ENCODE data around the gene DENND1B. TPM values are rescaled to one million over a fixed set of nuclear protein-coding genes. Genes with fewer than 3 reads are reported as not detected.

Gene DENND1B
- total and polyA plus RNA-seq, 5 donors from 2014 or later, result 13.8 to 45.5 (median 18.1) TPM

GRCh38 chr1:197688233-197688632, 87.0 kb downstream of the DENND1B start:
- Mint-ChIP-seq H3K36me3 (peaks cover 28% of the 10 kb centered on the region), H3K27ac (no peak overlapping the region), H3K9me3 (peaks cover 0 to 14% (median 6%) of the 10 kb centered on the region in 7 donors), H3K4me3 (no peak overlapping the region), H3K27me3 (no peaks in the 10 kb centered on the region), H3K4me1 (peaks cover 28 to 31% (median 30%) of the 10 kb centered on the region in 4 donors)
- Histone ChIP-seq H3K4me3 (ENCODE audit: low read depth, low read length) (no peak overlapping the region), H3K9me3 (ENCODE audit: control insufficient read depth in 2 of 2, low read length in 2 of 2) (peaks cover 6 to 7% of the 10 kb centered on the region in 2 experiments), H3K36me3 (ENCODE audit: control insufficient read depth, insufficient read depth, low read length) (peaks cover 12% of the 10 kb centered on the region), H3K4me1 (ENCODE audit: control insufficient read depth, insufficient read depth, low read length, poor library complexity, severe bottlenecking) (no peaks in the 10 kb centered on the region), H3K27ac (ENCODE audit: insufficient read depth, low read length, poor library complexity, severe bottlenecking) (no peak overlapping the region), H3K27me3 (ENCODE audit: control insufficient read depth, insufficient read depth, low read length) (no peaks in the 10 kb centered on the region)
- DNase-seq, result no peak
- ATAC-seq (ENCODE audit: low read depth in 2 of 2), result no peak

GRCh38 chr1:197686702-197687355, 88.5 kb downstream of the DENND1B start:
- no peak overlapping the region for H3K27ac ChIP-seq (ENCODE audit: insufficient read depth, low read length, poor library complexity, severe bottlenecking)
- Mint-ChIP-seq H3K36me3 (peaks cover 28% of the 10 kb centered on the region), H3K27ac (peak overlapping the region in 1 of 3 donors; percentile 3), H3K4me1 (peaks cover 26 to 33% (median 28%) of the 10 kb centered on the region in 4 donors), H3K27me3 (no peaks in the 10 kb centered on the region), H3K4me3 (no peak overlapping the region), H3K9me3 (peaks cover 0 to 14% (median 4%) of the 10 kb centered on the region in 7 donors)
- DNase-seq (no peak), ATAC-seq (ENCODE audit: low read depth in 2 of 2) (no peak)
- H3K27me3 ChIP-seq (ENCODE audit: control insufficient read depth, insufficient read depth, low read length), result no peaks in the 10 kb centered on the region
- peaks cover 12% of the 10 kb centered on the region for H3K36me3 ChIP-seq (ENCODE audit: control insufficient read depth, insufficient read depth, low read length)
- H3K9me3 ChIP-seq (ENCODE audit: control insufficient read depth in 2 of 2, low read length in 2 of 2), result peaks cover 6 to 7% of the 10 kb centered on the region in 2 experiments
- H3K4me3 ChIP-seq (ENCODE audit: low read depth, low read length), result no peak overlapping the region
- no peaks in the 10 kb centered on the region for H3K4me1 ChIP-seq (ENCODE audit: control insufficient read depth, insufficient read depth, low read length, poor library complexity, severe bottlenecking)

- H3K9me3 ChIP-seq (ENCODE audit: control insufficient read depth in 2 of 2, low read length in 2 of 2), result peaks cover 6 to 7% of the 10 kb centered on the region in 2 experiments
- no peaks in the 10 kb centered on the region for H3K4me1 ChIP-seq (ENCODE audit: control insufficient read depth, insufficient read depth, low read length, poor library complexity, severe bottlenecking)
- Mint-ChIP-seq H3K36me3 (peaks cover 27% of the 10 kb centered on the region), H3K4me3 (no peak overlapping the region), H3K4me1 (peaks cover 28 to 36% (median 29%) of the 10 kb centered on the region in 4 donors), H3K9me3 (peaks cover 0 to 14% (median 4%) of the 10 kb centered on the region in 7 donors), H3K27me3 (no peaks in the 10 kb centered on the region), H3K27ac (no peak overlapping the region)
- no peaks in the 10 kb centered on the region for H3K27me3 ChIP-seq (ENCODE audit: control insufficient read depth, insufficient read depth, low read length)
- ATAC-seq (ENCODE audit: low read depth in 2 of 2) (no peak), DNase-seq (no peak)
- H3K4me3 ChIP-seq (ENCODE audit: low read depth, low read length), result no peak overlapping the region
- H3K36me3 ChIP-seq (ENCODE audit: control insufficient read depth, insufficient read depth, low read length), result peaks cover 12% of the 10 kb centered on the region
- no peak overlapping the region for H3K27ac ChIP-seq (ENCODE audit: insufficient read depth, low read length, poor library complexity, severe bottlenecking)
Observed at GRCh38 chr1:197686231-197686630, 89.0 kb downstream of the DENND1B start.

- Mint-ChIP-seq H3K36me3 (peaks cover 22% of the 10 kb centered on the region), H3K9me3 (peaks cover 0 to 14% (median 4%) of the 10 kb centered on the region in 7 donors)
- peaks cover 6 to 7% of the 10 kb centered on the region in 2 experiments for H3K9me3 ChIP-seq (ENCODE audit: control insufficient read depth in 2 of 2, low read length in 2 of 2)
Observed at GRCh38 chr1:197685785-197686184, 89.5 kb downstream of the DENND1B start.

GRCh38 chr1:197683895-197684553, 91.3 kb downstream of the DENND1B start:
- H3K27ac Mint-ChIP-seq, result no peak overlapping the region
- H3K4me1 ChIP-seq (ENCODE audit: control insufficient read depth, insufficient read depth, low read length, poor library complexity, severe bottlenecking), result no peaks in the 10 kb centered on the region
- H3K4me3 Mint-ChIP-seq, result no peak overlapping the region
- H3K27me3 Mint-ChIP-seq, result no peaks in the 10 kb centered on the region
- H3K4me1 Mint-ChIP-seq, result peaks cover 28 to 36% (median 31%) of the 10 kb centered on the region in 4 donors
- no peak for DNase-seq
- no peak overlapping the region for H3K4me3 ChIP-seq (ENCODE audit: low read depth, low read length)
- H3K27ac ChIP-seq (ENCODE audit: insufficient read depth, low read length, poor library complexity, severe bottlenecking), result no peak overlapping the region
- peaks cover 6 to 7% of the 10 kb centered on the region in 2 experiments for H3K9me3 ChIP-seq (ENCODE audit: control insufficient read depth in 2 of 2, low read length in 2 of 2)
- peaks cover 10% of the 10 kb centered on the region for H3K36me3 Mint-ChIP-seq
- H3K36me3 ChIP-seq (ENCODE audit: control insufficient read depth, insufficient read depth, low read length), result peaks cover 6% of the 10 kb centered on the region
- H3K9me3 Mint-ChIP-seq, result peaks cover 0 to 12% (median 4%) of the 10 kb centered on the region in 7 donors
- H3K27me3 ChIP-seq (ENCODE audit: control insufficient read depth, insufficient read depth, low read length), result no peaks in the 10 kb centered on the region
- ATAC-seq (ENCODE audit: low read depth in 2 of 2), result no peak

More at GRCh38 chr1:197685785-197686184, 89.5 kb downstream of the DENND1B start:
- no peaks in the 10 kb centered on the region for H3K27me3 ChIP-seq (ENCODE audit: control insufficient read depth, insufficient read depth, low read length)
- H3K4me3 ChIP-seq (ENCODE audit: low read depth, low read length), result no peak overlapping the region
- DNase-seq, result no peak
- no peak for ATAC-seq (ENCODE audit: low read depth in 2 of 2)
- no peak overlapping the region for H3K27ac ChIP-seq (ENCODE audit: insufficient read depth, low read length, poor library complexity, severe bottlenecking)
- H3K36me3 ChIP-seq (ENCODE audit: control insufficient read depth, insufficient read depth, low read length), result peaks cover 12% of the 10 kb centered on the region
- Mint-ChIP-seq H3K27ac (no peak overlapping the region), H3K27me3 (no peaks in the 10 kb centered on the region), H3K4me3 (no peak overlapping the region), H3K4me1 (peaks cover 28 to 37% (median 31%) of the 10 kb centered on the region in 4 donors)
- no peaks in the 10 kb centered on the region for H3K4me1 ChIP-seq (ENCODE audit: control insufficient read depth, insufficient read depth, low read length, poor library complexity, severe bottlenecking)

- no peak overlapping the region for H3K4me3 Mint-ChIP-seq
- DNase-seq (no peak), ATAC-seq (ENCODE audit: low read depth in 2 of 2) (no peak)
- no peaks in the 10 kb centered on the region for H3K27me3 Mint-ChIP-seq
- Histone ChIP-seq H3K27ac (ENCODE audit: insufficient read depth, low read length, poor library complexity, severe bottlenecking) (no peak overlapping the region), H3K4me3 (ENCODE audit: low read depth, low read length) (no peak overlapping the region), H3K4me1 (ENCODE audit: control insufficient read depth, insufficient read depth, low read length, poor library complexity, severe bottlenecking) (no peaks in the 10 kb centered on the region), H3K27me3 (ENCODE audit: control insufficient read depth, insufficient read depth, low read length) (no peaks in the 10 kb centered on the region), H3K36me3 (ENCODE audit: control insufficient read depth, insufficient read depth, low read length) (peaks cover 2% of the 10 kb centered on the region), H3K9me3 (ENCODE audit: control insufficient read depth in 2 of 2, low read length in 2 of 2) (peaks cover 1 to 2% of the 10 kb centered on the region in 2 experiments)
- H3K9me3 Mint-ChIP-seq, result peaks cover 0 to 4% (median 0%) of the 10 kb centered on the region in 7 donors
- H3K36me3 Mint-ChIP-seq, result peaks cover 4% of the 10 kb centered on the region
- peaks cover 28 to 36% (median 31%) of the 10 kb centered on the region in 4 donors for H3K4me1 Mint-ChIP-seq
- no peak overlapping the region for H3K27ac Mint-ChIP-seq
Observed at GRCh38 chr1:197683280-197683679, 92.0 kb downstream of the DENND1B start.

GRCh38 chr1:197680311-197680710, 95.0 kb downstream of the DENND1B start:
- H3K36me3 ChIP-seq (ENCODE audit: control insufficient read depth, insufficient read depth, low read length), result no peaks in the 10 kb centered on the region
- ATAC-seq (ENCODE audit: low read depth in 2 of 2), result no peak
- Mint-ChIP-seq H3K36me3 (no peaks in the 10 kb centered on the region), H3K27ac (no peak overlapping the region), H3K27me3 (no peaks in the 10 kb centered on the region), H3K4me1 (peaks cover 25 to 43% (median 35%) of the 10 kb centered on the region in 4 donors), H3K4me3 (no peak overlapping the region), H3K9me3 (no peaks in the 10 kb centered on the region)
- no peaks in the 10 kb centered on the region for H3K9me3 ChIP-seq (ENCODE audit: control insufficient read depth in 2 of 2, low read length in 2 of 2)
- H3K4me3 ChIP-seq (ENCODE audit: low read depth, low read length), result no peak overlapping the region
- H3K27ac ChIP-seq (ENCODE audit: insufficient read depth, low read length, poor library complexity, severe bottlenecking), result no peak overlapping the region
- peaks cover 6% of the 10 kb centered on the region for H3K4me1 ChIP-seq (ENCODE audit: control insufficient read depth, insufficient read depth, low read length, poor library complexity, severe bottlenecking)
- no peak for DNase-seq
- H3K27me3 ChIP-seq (ENCODE audit: control insufficient read depth, insufficient read depth, low read length), result no peaks in the 10 kb centered on the region
